Activated CD8-positive, alpha-beta memory T cell treated with anti-CD3 and anti-CD28 coated beads, Interleukin-2, amount 50 U/mL, for 4 hours (primary cell): ENCODE measurements around the gene PNPLA1.
A peak's percentile ranks its signal among the peaks of the same experiment; 100 is the strongest.

Experiments used
- DNase-seq: peaks from one replicate; pipeline ENCODE4 v3.0.0-alpha.2; 2020

Gene PNPLA1

GRCh38 chr6:36285797-36286196, 15.9 kb downstream of the PNPLA1 start:
- no peak for DNase-seq

- no peak for DNase-seq
Observed at GRCh38 chr6:36286858-36287257, 17.0 kb downstream of the PNPLA1 start.

GRCh38 chr6:36289281-36289878, 19.5 kb downstream of the PNPLA1 start:
- DNase-seq, result no peak

GRCh38 chr6:36290668-36291620, 21.1 kb downstream of the PNPLA1 start:
- DNase-seq, result no peak

- no peak for DNase-seq
Observed at GRCh38 chr6:36292170-36292569, 22.3 kb downstream of the PNPLA1 start.

- no peak for DNase-seq
Observed at GRCh38 chr6:36296240-36296639, 26.4 kb downstream of the PNPLA1 start.

GRCh38 chr6:36297051-36297450, 27.2 kb downstream of the PNPLA1 start:
- no peak for DNase-seq

- DNase-seq, result no peak
Observed at GRCh38 chr6:36297511-36297910, 27.7 kb downstream of the PNPLA1 start.

- no peak for DNase-seq
Observed at GRCh38 chr6:36298027-36298426, 28.2 kb downstream of the PNPLA1 start.

- no peak for DNase-seq
Observed at GRCh38 chr6:36301085-36301658, 31.3 kb downstream of the PNPLA1 start.

GRCh38 chr6:36301781-36302180, 31.9 kb downstream of the PNPLA1 start:
- no peak for DNase-seq

- peak; percentile 94 for DNase-seq
Observed at GRCh38 chr6:36302227-36302976, 32.5 kb downstream of the PNPLA1 start.

GRCh38 chr6:36305885-36306284, 36.0 kb downstream of the PNPLA1 start:
- no peak for DNase-seq

GRCh38 chr6:36306375-36306774, 36.5 kb downstream of the PNPLA1 start:
- DNase-seq, result no peak

- DNase-seq, result no peak
Observed at GRCh38 chr6:36308514-36308913, 38.7 kb downstream of the PNPLA1 start.

GRCh38 chr6:36309203-36309602, 39.3 kb downstream of the PNPLA1 start:
- no peak for DNase-seq

GRCh38 chr6:36309900-36310299, 40.0 kb downstream of the PNPLA1 start:
- DNase-seq, result no peak

- DNase-seq, result no peak
Observed at GRCh38 chr6:36312854-36313648, 43.2 kb downstream of the PNPLA1 start.

GRCh38 chr6:36313649-36313936, 43.7 kb downstream of the PNPLA1 start:
- DNase-seq, result no peak

GRCh38 chr6:36314221-36315014, 44.6 kb downstream of the PNPLA1 start:
- no peak for DNase-seq

GRCh38 chr6:36315921-36316320, 46.1 kb downstream of the PNPLA1 start:
- no peak for DNase-seq

- no peak for DNase-seq
Observed at GRCh38 chr6:36317623-36318022, 47.8 kb downstream of the PNPLA1 start.
